Ovary (tissue), 3 donors: ENCODE measurements around the gene INTS13.

Experiments
- CTCF ChIP-seq, 3 donors: fragments of 450-650 bp in 2 of 3; fragments of 200-600 bp in 1 of 3; IDR thresholded peaks; one replicate each; pipeline versions ENCODE4 v1.5.1 to v1.8.0; 2016 to 2022; ENCODE audit warnings: antibody characterized with exemption in 3 of 3, mild to moderate bottlenecking in 1 of 3
- EP300 ChIP-seq: sonication (generic); formaldehyde crosslinking; IDR thresholded peaks from one replicate; pipeline ENCODE4 v1.6.1; 2017; ENCODE audit warnings: antibody characterized with exemption
- POLR2A ChIP-seq: fragments of 450-650 bp; IDR thresholded peaks from one replicate; pipeline ENCODE4 v1.6.1; 2017; ENCODE audit warnings: antibody characterized with exemption, mild to moderate bottlenecking, moderate library complexity
- donor health status: DM: no; HTN: no; CAD: no.

- TF ChIP-seq POLR2A (no peak), CTCF (IDR thresholded peaks at IDR 0.05) (no peak), EP300 (no peak)
These were observed 68.7 kb downstream of the INTS13 start for GRCh38 chr12:26869104-26869494.
